ENCODE results near the gene IGFBPL1. TPM values are rescaled to one million over a fixed set of nuclear protein-coding genes. Genes with fewer than 3 reads are reported as not detected.

IGFBPL1 gene
- total and polyA plus RNA-seq, 2 of the 13 experiments (the other 11 are each of a cell fraction or from before 2014, with no cell fraction given) = 0.24 TPM; not detected in 1

DNA sequence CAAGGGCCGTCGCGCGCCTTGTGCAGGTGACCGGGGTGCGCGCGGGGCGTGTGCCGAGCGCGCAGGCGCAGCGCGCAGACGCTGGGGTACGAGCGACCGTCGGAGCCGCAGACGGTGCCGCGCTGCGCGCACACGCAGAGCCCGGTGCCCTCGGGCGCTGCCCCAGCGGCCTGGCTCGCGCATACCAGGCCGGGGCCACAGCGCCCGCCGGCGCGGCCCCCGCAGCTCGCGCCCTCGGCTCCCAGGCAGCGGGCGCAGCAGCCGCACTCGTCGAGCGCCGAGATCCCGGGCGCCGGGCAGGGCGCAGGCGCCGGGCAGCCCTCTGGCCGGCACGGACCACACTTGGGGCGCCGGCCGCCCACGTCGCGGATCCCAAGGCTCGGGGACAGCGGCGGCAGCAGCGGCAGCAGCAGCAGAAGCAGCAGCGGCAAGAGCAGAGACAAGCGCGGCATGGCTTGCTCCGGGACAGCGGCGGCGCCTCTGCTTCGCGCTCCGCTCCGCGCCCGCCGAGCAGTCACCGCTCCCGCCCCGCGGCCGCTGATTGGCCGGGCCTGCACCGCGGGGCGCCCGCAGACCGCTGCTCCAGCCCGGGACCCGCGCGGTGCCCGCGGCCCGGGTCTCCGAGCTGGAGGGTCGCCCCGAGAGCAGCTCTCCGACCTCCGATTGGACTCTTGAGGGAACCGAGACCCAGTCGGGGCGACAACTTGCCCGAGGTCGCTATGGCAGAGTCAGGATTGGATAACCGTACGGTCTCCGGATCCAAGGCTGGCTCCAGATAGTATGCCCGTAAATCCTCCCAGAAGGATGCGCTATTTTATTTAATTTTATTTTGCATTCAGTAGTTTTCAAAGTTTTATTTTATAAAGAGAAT is at the start of gene IGFBPL1 (continued):
- TF ChIP-seq RNF2 (conservative IDR thresholded peaks at IDR 0.05; ENCODE audit: low read depth) (peak; percentile 79), ZFAT (CRISPR knock-in tag; conservative IDR thresholded peaks at IDR 0.05) (no peak), SAP130 (CRISPR knock-in tag; IDR thresholded peaks at IDR 0.05; ENCODE audit: low read depth) (no peak), SALL1 (CRISPR knock-in tag; IDR thresholded peaks at IDR 0.05) (peak; percentile 34; the same call in 1 of the 2 replicates), FIP1L1 (IDR thresholded peaks at IDR 0.05; ENCODE audit: borderline replicate concordance, insufficient read depth, low read depth, low read length) (no peak), ZNF619 (CRISPR knock-in tag; IDR thresholded peaks at IDR 0.05) (no peak), RORA (CRISPR knock-in tag; IDR thresholded peaks at IDR 0.05) (no peak), TFDP1 (CRISPR knock-in tag; IDR thresholded peaks at IDR 0.05; ENCODE audit: borderline replicate concordance) (peak; percentile 97), HOXA3 (CRISPR knock-in tag; IDR thresholded peaks at IDR 0.05) (peak; percentile 60), ZNF749 (CRISPR knock-in tag; IDR thresholded peaks at IDR 0.05; ENCODE audit: borderline replicate concordance) (0 out of 2 replicates have a peak, but pooled peaks have one; percentile 32), ZNF776 (CRISPR knock-in tag; IDR thresholded peaks at IDR 0.05) (peak; percentile 76; the same call in 1 of the 2 replicates), PHF21A (CRISPR knock-in tag; IDR thresholded peaks at IDR 0.05) (0 out of 2 replicates have a peak, but pooled peaks have one; percentile 20), ATF7-NPFF (CRISPR knock-in tag; IDR thresholded peaks at IDR 0.05; ENCODE audit: low read depth) (peak; percentile 56; the same call in 1 of the 2 replicates), ZFY (CRISPR knock-in tag; IDR thresholded peaks at IDR 0.05) (peak; percentile 46; the same call in 1 of the 2 replicates)
- TF ChIP-seq, protein P1, sequence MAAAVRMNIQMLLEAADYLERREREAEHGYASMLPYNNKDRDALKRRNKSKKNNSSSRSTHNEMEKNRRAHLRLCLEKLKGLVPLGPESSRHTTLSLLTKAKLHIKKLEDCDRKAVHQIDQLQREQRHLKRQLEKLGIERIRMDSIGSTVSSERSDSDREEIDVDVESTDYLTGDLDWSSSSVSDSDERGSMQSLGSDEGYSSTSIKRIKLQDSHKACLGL (CRISPR knock-in tag; IDR thresholded peaks at IDR 0.05) = no peak
- TF ChIP-seq, protein P2, sequence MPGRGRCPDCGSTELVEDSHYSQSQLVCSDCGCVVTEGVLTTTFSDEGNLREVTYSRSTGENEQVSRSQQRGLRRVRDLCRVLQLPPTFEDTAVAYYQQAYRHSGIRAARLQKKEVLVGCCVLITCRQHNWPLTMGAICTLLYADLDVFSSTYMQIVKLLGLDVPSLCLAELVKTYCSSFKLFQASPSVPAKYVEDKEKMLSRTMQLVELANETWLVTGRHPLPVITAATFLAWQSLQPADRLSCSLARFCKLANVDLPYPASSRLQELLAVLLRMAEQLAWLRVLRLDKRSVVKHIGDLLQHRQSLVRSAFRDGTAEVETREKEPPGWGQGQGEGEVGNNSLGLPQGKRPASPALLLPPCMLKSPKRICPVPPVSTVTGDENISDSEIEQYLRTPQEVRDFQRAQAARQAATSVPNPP (CRISPR knock-in tag; IDR thresholded peaks at IDR 0.05) = 0 out of 2 replicates have a peak, but pooled peaks have one; percentile 43
- TF ChIP-seq, protein P3, sequence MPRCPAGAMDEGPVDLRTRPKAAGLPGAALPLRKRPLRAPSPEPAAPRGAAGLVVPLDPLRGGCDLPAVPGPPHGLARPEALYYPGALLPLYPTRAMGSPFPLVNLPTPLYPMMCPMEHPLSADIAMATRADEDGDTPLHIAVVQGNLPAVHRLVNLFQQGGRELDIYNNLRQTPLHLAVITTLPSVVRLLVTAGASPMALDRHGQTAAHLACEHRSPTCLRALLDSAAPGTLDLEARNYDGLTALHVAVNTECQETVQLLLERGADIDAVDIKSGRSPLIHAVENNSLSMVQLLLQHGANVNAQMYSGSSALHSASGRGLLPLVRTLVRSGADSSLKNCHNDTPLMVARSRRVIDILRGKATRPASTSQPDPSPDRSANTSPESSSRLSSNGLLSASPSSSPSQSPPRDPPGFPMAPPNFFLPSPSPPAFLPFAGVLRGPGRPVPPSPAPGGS (CRISPR knock-in tag; IDR thresholded peaks at IDR 0.05) = peak; percentile 44; the same call in 1 of the 2 replicates
- TF ChIP-seq, protein P4, sequence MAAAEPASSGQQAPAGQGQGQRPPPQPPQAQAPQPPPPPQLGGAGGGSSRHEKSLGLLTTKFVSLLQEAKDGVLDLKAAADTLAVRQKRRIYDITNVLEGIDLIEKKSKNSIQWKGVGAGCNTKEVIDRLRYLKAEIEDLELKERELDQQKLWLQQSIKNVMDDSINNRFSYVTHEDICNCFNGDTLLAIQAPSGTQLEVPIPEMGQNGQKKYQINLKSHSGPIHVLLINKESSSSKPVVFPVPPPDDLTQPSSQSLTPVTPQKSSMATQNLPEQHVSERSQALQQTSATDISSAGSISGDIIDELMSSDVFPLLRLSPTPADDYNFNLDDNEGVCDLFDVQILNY (CRISPR knock-in tag; conservative IDR thresholded peaks at IDR 0.05) = 0 out of 2 replicates have a peak, but pooled peaks have one; percentile 45
- TF ChIP-seq, protein P5, sequence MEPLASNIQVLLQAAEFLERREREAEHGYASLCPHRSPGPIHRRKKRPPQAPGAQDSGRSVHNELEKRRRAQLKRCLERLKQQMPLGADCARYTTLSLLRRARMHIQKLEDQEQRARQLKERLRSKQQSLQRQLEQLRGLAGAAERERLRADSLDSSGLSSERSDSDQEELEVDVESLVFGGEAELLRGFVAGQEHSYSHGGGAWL (CRISPR knock-in tag; IDR thresholded peaks at IDR 0.05) = peak; percentile 54; the same call in 1 of the 2 replicates
- TF ChIP-seq, protein P6, sequence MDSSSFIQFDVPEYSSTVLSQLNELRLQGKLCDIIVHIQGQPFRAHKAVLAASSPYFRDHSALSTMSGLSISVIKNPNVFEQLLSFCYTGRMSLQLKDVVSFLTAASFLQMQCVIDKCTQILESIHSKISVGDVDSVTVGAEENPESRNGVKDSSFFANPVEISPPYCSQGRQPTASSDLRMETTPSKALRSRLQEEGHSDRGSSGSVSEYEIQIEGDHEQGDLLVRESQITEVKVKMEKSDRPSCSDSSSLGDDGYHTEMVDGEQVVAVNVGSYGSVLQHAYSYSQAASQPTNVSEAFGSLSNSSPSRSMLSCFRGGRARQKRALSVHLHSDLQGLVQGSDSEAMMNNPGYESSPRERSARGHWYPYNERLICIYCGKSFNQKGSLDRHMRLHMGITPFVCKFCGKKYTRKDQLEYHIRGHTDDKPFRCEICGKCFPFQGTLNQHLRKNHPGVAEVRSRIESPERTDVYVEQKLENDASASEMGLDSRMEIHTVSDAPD (CRISPR knock-in tag; IDR thresholded peaks at IDR 0.05) = no peak
- TF ChIP-seq, protein P7, sequence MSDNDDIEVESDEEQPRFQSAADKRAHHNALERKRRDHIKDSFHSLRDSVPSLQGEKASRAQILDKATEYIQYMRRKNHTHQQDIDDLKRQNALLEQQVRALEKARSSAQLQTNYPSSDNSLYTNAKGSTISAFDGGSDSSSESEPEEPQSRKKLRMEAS (IDR thresholded peaks at IDR 0.05) = peak; percentile 89

Data from HepG2 (cell line).